HG02763 (cell line): ENCODE data around the gene AMBN.
"Not testable (repeated sequence)": the region's sequence is repeated elsewhere in the genome, so short reads cannot be mapped to it uniquely, and the experiment has no call there.

Experiments used
- ATAC-seq: cut with Tn5 transposase; IDR thresholded peaks from one replicate; pipeline ENCODE4 v1.9.1; 2021; ENCODE audit warnings: mild to moderate bottlenecking, moderate library complexity; ENCODE audit not compliant: unreplicated experiment

The AMBN gene

GRCh38 chr4:70607334-70607853, 15.3 kb downstream of the AMBN start:
- ATAC-seq: no peak

GRCh38 chr4:70608324-70608723, 16.3 kb downstream of the AMBN start:
- ATAC-seq: no peak

DNA sequence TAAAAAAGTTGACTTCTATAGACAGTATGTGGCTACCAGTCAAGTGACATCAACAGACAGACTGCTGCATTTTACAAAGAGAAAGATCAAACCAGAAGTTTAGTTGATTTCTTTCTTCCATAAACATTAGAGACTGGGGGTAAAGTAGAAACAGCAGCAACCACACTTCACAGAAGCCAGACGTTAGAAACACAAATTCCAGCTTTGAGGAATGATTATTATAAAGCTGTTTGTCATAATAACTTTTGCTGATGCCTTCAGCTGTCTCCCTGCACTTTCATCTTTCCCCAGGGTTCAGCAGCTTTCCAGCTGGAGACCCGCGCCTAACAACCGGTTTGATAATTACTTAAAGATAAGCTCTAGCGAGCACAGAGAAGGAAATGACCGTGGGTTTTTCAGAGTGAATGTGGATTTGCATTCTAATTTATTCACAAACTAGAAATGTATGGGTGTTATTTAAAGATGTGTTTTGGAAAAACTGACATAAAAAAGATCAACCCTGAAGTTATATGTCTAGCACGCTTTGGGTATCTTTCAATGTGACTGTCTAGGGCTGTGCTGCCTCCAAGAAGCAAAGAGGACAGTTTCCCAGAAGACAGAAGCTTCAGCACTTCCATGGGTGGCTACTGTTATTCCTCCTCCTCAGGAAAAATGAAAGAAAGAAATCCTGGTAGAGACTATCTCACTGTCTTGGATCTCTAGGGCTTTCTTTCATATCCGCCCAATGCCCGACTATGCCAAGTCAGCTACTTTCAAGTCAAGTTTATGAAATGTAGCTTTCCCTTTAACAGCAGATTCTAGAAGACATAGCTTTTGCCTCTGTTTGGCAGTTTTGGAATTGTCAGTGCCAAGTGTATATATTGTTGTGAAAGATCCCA, 21.5 kb downstream of the AMBN start:
- peak; percentile 57 for ATAC-seq

DNA sequence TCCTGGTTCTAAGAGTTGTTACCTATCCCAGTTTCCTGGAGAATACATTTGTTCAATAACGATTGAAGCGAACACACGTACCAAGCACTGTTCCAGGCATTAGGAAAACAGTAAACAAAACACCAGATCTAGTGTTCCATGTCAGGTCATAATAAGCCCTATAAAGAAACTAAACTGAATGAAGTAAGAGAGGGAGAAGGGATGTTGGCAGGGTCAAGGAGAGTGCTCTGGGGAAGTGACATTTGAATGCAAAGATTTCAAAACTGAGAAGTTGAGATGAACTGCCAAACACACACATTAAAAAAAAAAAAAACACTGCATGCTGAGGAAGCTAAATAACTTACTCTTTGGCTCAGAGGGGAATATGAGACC, 22.1 kb downstream of the AMBN start:
- no peak for ATAC-seq

DNA sequence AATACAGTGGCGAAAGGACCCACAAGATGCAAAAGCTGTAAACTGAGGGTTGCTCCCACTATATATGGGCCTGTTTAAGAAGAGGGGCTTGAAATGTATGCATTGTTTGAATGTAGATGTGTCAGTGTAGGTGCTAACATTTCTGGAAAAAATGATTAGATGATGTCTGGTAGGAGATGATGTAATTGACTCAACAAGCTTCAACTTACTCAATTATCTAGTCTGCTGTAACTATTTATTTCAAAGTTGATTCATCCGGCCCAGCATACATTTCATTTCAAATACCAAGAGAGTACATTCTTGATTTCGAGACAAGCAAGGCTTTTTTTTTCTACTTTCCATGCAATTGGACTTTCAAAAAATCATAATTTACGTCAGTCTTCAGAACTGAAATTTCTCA, 27.2 kb downstream of the AMBN start:
- ATAC-seq: no peak

- ATAC-seq: no peak
These were observed 27.7 kb downstream of the AMBN start for GRCh38 chr4:70619778-70620177.

- ATAC-seq: no peak
These were observed 31.3 kb downstream of the AMBN start for GRCh38 chr4:70623323-70623722.

DNA sequence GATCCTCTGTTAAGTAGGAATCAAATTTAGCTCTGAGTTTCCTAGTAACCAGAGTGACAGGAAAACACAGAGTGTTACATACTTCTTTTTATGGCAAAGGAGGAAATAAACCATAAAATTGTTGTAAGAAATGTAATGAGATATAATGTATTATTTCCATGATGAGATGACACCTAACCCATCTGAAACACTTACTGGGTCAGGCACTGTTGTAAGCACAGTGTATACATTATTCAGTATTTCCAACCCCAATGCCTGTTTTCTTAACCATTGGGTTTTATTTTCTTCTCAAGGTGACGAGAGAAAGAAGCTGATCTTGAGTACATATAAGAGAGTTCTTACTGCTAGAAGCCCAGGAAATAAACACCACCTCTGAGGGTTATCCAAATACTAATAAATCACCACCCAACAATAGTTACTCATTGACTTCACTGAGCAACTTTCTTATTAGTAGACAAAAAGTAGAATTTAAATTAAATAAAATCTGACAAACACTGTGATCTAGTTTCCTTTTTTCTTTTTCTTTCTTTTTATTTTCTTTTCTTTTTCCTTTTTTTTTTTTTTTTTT, 32.3 kb downstream of the AMBN start:
- ATAC-seq: no peak

DNA sequence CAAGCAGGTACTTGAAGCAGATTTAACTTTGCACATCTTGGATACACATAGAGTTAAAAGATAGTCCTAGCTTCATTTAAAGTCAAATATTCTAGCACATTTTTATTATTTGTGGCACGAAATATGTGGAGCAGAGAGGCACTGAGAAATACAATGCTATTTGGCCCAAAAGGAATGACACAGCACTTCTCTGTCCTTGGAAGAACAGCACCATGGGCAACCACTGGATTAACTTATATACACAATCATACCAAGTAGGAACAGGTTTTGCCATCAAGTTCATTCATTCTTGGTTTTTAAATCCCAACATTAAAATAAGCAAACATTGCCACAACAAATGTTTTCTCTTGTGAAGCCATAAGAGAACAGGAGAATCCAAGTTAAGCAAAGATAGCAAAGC, 35.6 kb downstream of the AMBN start:
- no peak for ATAC-seq

DNA sequence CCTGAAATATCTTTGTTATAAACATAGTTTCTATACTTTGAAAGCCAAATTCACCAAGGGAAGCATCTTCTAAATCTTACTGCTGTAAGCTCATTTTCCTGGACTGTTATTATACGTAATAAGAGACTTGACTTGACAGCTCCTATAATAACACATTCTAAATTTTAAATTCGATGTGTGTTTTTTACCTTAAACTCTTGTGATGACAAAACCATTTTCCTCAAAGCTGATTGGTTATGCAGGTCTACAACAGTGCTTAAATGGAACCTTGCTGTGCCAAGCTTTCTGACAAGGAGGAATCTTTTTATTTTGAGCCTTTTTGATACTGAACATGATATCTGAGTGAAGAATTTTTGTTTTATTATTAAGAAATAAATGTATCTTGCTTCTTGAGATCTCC, 36.4 kb downstream of the AMBN start, which contains the start of gene ENAM:
Gene ENAM, plus strand, starts transcription at position 301 of the 400 bp plus-strand sequence. CDS start 757 bp downstream, outside the sequence.
- no peak for ATAC-seq

- ATAC-seq: no peak
These were observed 37.5 kb downstream of the AMBN start for GRCh38 chr4:70629469-70630090.

DNA sequence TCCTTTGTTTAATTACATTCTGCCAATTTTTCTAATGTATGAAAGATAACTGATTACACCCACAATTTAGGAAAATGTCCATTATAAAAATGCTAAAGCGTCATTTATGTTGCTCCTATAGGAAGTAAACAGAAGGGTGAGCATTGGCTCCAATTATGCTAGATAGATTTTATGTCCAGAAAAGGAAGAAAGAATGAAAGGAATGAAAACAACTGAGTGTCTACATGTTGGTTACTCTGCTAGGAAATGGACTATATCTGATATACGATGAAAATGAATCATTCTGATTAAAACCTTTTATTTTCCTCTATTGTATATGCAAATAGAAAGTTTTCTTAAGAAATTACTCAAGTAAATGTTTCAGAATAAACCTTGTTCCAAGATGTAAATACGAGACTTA, 38.1 kb downstream of the AMBN start:
- no peak for ATAC-seq

GRCh38 chr4:70632028-70632427, 40.0 kb downstream of the AMBN start:
- ATAC-seq: no peak

- ATAC-seq: no peak
These were observed 42.4 kb downstream of the AMBN start for GRCh38 chr4:70634482-70634881.

GRCh38 chr4:70637239-70637913, 45.3 kb downstream of the AMBN start:
- ATAC-seq: no peak

GRCh38 chr4:70640192-70640591, 48.1 kb downstream of the AMBN start:
- ATAC-seq: no peak

DNA sequence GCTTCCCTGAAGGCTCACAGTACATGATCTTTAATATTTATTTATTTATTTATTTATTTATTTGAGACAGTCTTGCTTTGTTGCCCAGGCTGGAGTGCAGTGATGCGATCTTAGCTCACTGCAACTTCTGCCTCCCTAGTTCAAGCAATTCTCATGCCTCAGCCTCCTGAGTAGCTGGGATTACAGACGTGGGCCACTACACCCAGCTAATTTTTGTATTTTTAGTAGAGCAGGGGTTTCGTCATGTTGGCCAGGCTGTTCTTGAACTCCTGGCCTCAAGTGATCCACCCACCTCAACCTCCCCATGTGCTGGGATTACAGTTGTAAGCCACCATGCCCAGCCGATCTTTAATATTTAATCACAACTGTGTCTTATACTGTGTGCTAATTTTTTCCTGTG, 58.7 kb downstream of the AMBN start:
- not testable (repeated sequence) for ATAC-seq

GRCh38 chr4:70651864-70652506, 59.9 kb downstream of the AMBN start:
- ATAC-seq: no peak

GRCh38 chr4:70654605-70655011, 62.6 kb downstream of the AMBN start:
- ATAC-seq: no peak
